ENCODE data around the gene SNAPIN.

Gene SNAPIN, protein sequence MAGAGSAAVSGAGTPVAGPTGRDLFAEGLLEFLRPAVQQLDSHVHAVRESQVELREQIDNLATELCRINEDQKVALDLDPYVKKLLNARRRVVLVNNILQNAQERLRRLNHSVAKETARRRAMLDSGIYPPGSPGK

DNA sequence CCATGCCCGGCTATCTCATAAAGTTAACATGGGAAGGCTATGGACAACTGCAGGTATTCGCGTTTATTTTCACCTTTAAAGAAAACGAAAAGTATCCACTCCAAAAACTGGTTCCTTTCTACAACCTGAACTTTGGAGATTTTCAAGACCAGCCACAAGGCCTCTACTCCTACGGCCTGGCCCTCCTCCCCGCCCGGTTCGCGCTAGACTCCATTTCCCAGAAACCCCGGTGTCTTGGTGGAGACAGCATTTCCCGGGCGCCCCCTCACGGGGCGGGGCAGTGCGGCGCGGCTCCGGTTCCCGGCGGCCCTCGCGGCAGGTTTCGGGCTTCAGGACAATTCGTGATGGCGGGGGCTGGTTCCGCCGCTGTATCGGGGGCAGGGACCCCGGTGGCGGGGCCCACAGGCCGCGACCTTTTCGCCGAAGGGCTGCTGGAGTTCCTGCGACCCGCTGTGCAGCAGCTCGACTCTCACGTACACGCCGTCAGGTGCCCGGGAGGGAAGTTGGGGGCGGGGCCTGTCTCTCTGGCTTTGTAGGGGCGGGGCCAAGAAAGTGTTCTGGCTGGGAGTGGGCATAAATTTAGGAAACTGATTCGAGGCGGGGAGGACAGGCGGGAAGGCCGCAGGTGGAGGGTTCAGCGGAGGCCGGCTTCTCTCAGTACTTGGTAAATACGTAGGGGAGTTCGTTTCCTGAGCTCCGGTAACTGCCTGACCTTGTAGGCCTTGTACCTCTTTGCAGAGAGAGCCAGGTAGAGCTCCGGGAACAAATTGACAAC, at the start of gene SNAPIN:
Gene SNAPIN (plus strand): TSS at position 304 of the 775 bp plus-strand sequence. CDS start 41 bp downstream, at position 345.
- peak within 1 kb of the TSS; percentile 65 for H3K4me3 ChIP-seq (replicated peaks; ENCODE audit: low read depth, low read length)
- no peak for TF ChIP-seq CTCF (IDR thresholded peaks at IDR 0.05; ENCODE audit: low read depth, low read length, missing control alignments)
- DNase-seq (ENCODE audit: extremely low read depth, low read depth), result peak; percentile 36

- peak overlapping the region; percentile 90 for H3K4me3 ChIP-seq (replicated peaks; ENCODE audit: low read depth, low read length)
These were observed 49.5 kb upstream of the SNAPIN start for GRCh38 chr1:153608742-153609584.

DNA sequence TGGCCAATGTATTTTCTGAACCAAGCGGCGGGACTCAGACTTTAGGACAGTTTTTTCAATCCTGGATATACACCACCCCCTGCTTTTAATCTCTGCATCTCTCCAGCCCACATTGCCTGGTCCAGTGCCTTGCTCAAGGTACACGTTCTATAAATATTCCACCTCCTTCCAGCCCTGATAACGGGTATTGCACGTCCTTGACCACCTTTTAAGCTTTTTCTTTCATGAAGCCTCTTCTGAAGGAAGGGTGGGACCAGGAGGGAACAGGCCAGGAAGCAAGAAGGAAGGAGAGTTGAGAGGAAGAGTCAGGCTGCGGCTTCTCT, 49.0 kb upstream of the SNAPIN start:
- peak overlapping the region; percentile 90 for H3K4me3 ChIP-seq (replicated peaks; ENCODE audit: low read depth, low read length)
- TF ChIP-seq CTCF (IDR thresholded peaks at IDR 0.05; ENCODE audit: low read depth, low read length, missing control alignments), result no peak
- no peak for DNase-seq (ENCODE audit: extremely low read depth, low read depth)

More at GRCh38 chr1:153608742-153609584, 49.5 kb upstream of the SNAPIN start:
- TF ChIP-seq CTCF (IDR thresholded peaks at IDR 0.05; ENCODE audit: low read depth, low read length, missing control alignments), result no peak
- DNase-seq (ENCODE audit: extremely low read depth, low read depth), result peak; percentile 91

- DNase-seq (ENCODE audit: extremely low read depth, low read depth), result no peak
- TF ChIP-seq CTCF (IDR thresholded peaks at IDR 0.05; ENCODE audit: low read depth, low read length, missing control alignments), result no peak
- peak overlapping the region; percentile 90 for H3K4me3 ChIP-seq (replicated peaks; ENCODE audit: low read depth, low read length)
These were observed 48.2 kb upstream of the SNAPIN start for GRCh38 chr1:153610334-153610733.

- no peak for TF ChIP-seq CTCF (IDR thresholded peaks at IDR 0.05; ENCODE audit: low read depth, low read length, missing control alignments)
These were observed 47.6 kb upstream of the SNAPIN start for GRCh38 chr1:153610811-153611301.

GRCh38 chr1:153611356-153611755, 47.1 kb upstream of the SNAPIN start:
- TF ChIP-seq CTCF (IDR thresholded peaks at IDR 0.05; ENCODE audit: low read depth, low read length, missing control alignments), result no peak
- H3K4me3 ChIP-seq (replicated peaks; ENCODE audit: low read depth, low read length), result peak overlapping the region; percentile 90
- DNase-seq (ENCODE audit: extremely low read depth, low read depth), result no peak

More at GRCh38 chr1:153610811-153611301, 47.6 kb upstream of the SNAPIN start:
- no peak for DNase-seq (ENCODE audit: extremely low read depth, low read depth)
- peak overlapping the region; percentile 90 for H3K4me3 ChIP-seq (replicated peaks; ENCODE audit: low read depth, low read length)
